ENCODE data around the gene PRADC1. TPM values are rescaled to one million over a fixed set of nuclear protein-coding genes. Genes with fewer than 3 reads are reported as not detected.

The PRADC1 gene
- total and polyA plus RNA-seq, 2 experiments from 2014 or later = 40.7 to 47.8 TPM

GRCh38 chr2:73257425-73258125 lies 24.5 kb upstream of the PRADC1 start:
- H3K9me2 ChIP-seq (ENCODE audit: insufficient read depth) = no peaks in the 10 kb centered on the region
- H3K79me2 ChIP-seq (ENCODE audit: insufficient read depth) = no peaks in the 10 kb centered on the region
- no peak overlapping the region for H3K4me3 ChIP-seq
- no peak overlapping the region for H3K4me2 ChIP-seq (ENCODE audit: unreplicated experiment)
- no peak for TF ChIP-seq EZH2 (IDR thresholded peaks at IDR 0.05; ENCODE audit: insufficient read depth, poor library complexity, severe bottlenecking)
- no peak for TF ChIP-seq EZH2phosphoT487 (IDR thresholded peaks at IDR 0.05; ENCODE audit: insufficient read depth, low read depth)
- 63% methylated on average over 10 of the region's 10 CpGs for WGBS, 2 experiments (ENCODE audit: low coverage in 1 of 2, low lambda C conversion rate in 2 of 2, missing lambda C conversion rate in 2 of 2)
- no peak overlapping the region for H3K27ac ChIP-seq
- H2AFZ ChIP-seq = no peak overlapping the region
- H3K4me1 ChIP-seq (ENCODE audit: insufficient read depth) = no peaks in the 10 kb centered on the region
- H3K9ac ChIP-seq = no peak overlapping the region
- H3K36me3 ChIP-seq (ENCODE audit: low read depth) = 0 out of 2 replicates have a peak, but pooled peaks cover 17% of the 10 kb centered on the region
- H3K27me3 ChIP-seq (replicated peaks; ENCODE audit: insufficient read depth) = no peaks in the 10 kb centered on the region
- in situ Hi-C loops (cut with MboI) = no loop called here
- H4K20me1 ChIP-seq (ENCODE audit: insufficient read depth) = no peaks in the 10 kb centered on the region
- H3K9me3 ChIP-seq (ENCODE audit: low read depth) = no peaks in the 10 kb centered on the region
- no peak for DNase-seq
- H3F3A ChIP-seq (ENCODE audit: insufficient read depth) = no peaks in the 10 kb centered on the region; the same call in 1 of the 2 replicates

GRCh38 chr2:73257021-73257420 lies 24.0 kb upstream of the PRADC1 start:
- no peaks in the 10 kb centered on the region for H3K4me1 ChIP-seq (ENCODE audit: insufficient read depth)
- H3F3A ChIP-seq (ENCODE audit: insufficient read depth) = no peaks in the 10 kb centered on the region; the same call in 1 of the 2 replicates
- no peaks in the 10 kb centered on the region for H3K9me2 ChIP-seq (ENCODE audit: insufficient read depth)
- H3K9ac ChIP-seq = no peak overlapping the region
- in situ Hi-C loops (cut with MboI) = no loop called here
- no peak overlapping the region for H2AFZ ChIP-seq
- H3K27ac ChIP-seq = no peak overlapping the region
- no peak overlapping the region for H3K4me3 ChIP-seq
- WGBS, 2 experiments (ENCODE audit: low coverage in 1 of 2, low lambda C conversion rate in 2 of 2, missing lambda C conversion rate in 2 of 2) = 80 to 88% methylated on average over 2 of the region's 2 CpGs
- no peaks in the 10 kb centered on the region for H3K79me2 ChIP-seq (ENCODE audit: insufficient read depth)
- 0 out of 2 replicates have a peak, but pooled peaks cover 18% of the 10 kb centered on the region for H3K36me3 ChIP-seq (ENCODE audit: low read depth)
- no peak for TF ChIP-seq EZH2 (IDR thresholded peaks at IDR 0.05; ENCODE audit: insufficient read depth, poor library complexity, severe bottlenecking)
- TF ChIP-seq EZH2phosphoT487 (IDR thresholded peaks at IDR 0.05; ENCODE audit: insufficient read depth, low read depth) = no peak
- no peaks in the 10 kb centered on the region for H4K20me1 ChIP-seq (ENCODE audit: insufficient read depth)
- no peaks in the 10 kb centered on the region for H3K27me3 ChIP-seq (replicated peaks; ENCODE audit: insufficient read depth)
- DNase-seq = no peak
- no peaks in the 10 kb centered on the region for H3K9me3 ChIP-seq (ENCODE audit: low read depth)
- H3K4me2 ChIP-seq (ENCODE audit: unreplicated experiment) = no peak overlapping the region

- H3K36me3 ChIP-seq (ENCODE audit: low read depth) = 0 out of 2 replicates have a peak, but pooled peaks cover 18% of the 10 kb centered on the region
- no peak overlapping the region for H3K4me3 ChIP-seq
- in situ Hi-C loops (cut with MboI) = no loop called here
- no peak overlapping the region for H3K27ac ChIP-seq
- H3K79me2 ChIP-seq (ENCODE audit: insufficient read depth) = no peaks in the 10 kb centered on the region
- 50 to 67% methylated on average over 1 of the region's 1 CpG for WGBS, 2 experiments (ENCODE audit: low coverage in 1 of 2, low lambda C conversion rate in 2 of 2, missing lambda C conversion rate in 2 of 2)
- H3K9ac ChIP-seq = no peak overlapping the region
- H3K4me2 ChIP-seq (ENCODE audit: unreplicated experiment) = no peak overlapping the region
- no peaks in the 10 kb centered on the region for H3K27me3 ChIP-seq (replicated peaks; ENCODE audit: insufficient read depth)
- H2AFZ ChIP-seq = no peak overlapping the region
- H3K9me3 ChIP-seq (ENCODE audit: low read depth) = no peaks in the 10 kb centered on the region
- no peaks in the 10 kb centered on the region for H4K20me1 ChIP-seq (ENCODE audit: insufficient read depth)
- H3F3A ChIP-seq (ENCODE audit: insufficient read depth) = no peaks in the 10 kb centered on the region; the same call in 1 of the 2 replicates
- H3K9me2 ChIP-seq (ENCODE audit: insufficient read depth) = no peaks in the 10 kb centered on the region
- no peak for DNase-seq
- TF ChIP-seq EZH2 (IDR thresholded peaks at IDR 0.05; ENCODE audit: insufficient read depth, poor library complexity, severe bottlenecking) (no peak), EZH2phosphoT487 (IDR thresholded peaks at IDR 0.05; ENCODE audit: insufficient read depth, low read depth) (no peak)
- H3K4me1 ChIP-seq (ENCODE audit: insufficient read depth) = no peaks in the 10 kb centered on the region
Observed at GRCh38 chr2:73256618-73256922, 23.5 kb upstream of the PRADC1 start.

- Histone ChIP-seq H3K36me3 (ENCODE audit: low read depth) (0 out of 2 replicates have a peak, but pooled peaks cover 18% of the 10 kb centered on the region), H2AFZ (no peak overlapping the region), H3K27ac (no peak overlapping the region), H3K4me3 (no peak overlapping the region), H3K9me3 (ENCODE audit: low read depth) (no peaks in the 10 kb centered on the region), H3K4me2 (ENCODE audit: unreplicated experiment) (no peak overlapping the region), H3F3A (ENCODE audit: insufficient read depth) (no peaks in the 10 kb centered on the region; the same call in 1 of the 2 replicates), H3K79me2 (ENCODE audit: insufficient read depth) (no peaks in the 10 kb centered on the region), H3K9ac (no peak overlapping the region), H4K20me1 (ENCODE audit: insufficient read depth) (no peaks in the 10 kb centered on the region), H3K27me3 (replicated peaks; ENCODE audit: insufficient read depth) (no peaks in the 10 kb centered on the region), H3K4me1 (ENCODE audit: insufficient read depth) (no peaks in the 10 kb centered on the region), H3K9me2 (ENCODE audit: insufficient read depth) (no peaks in the 10 kb centered on the region)
- DNase-seq = no peak
- 33 to 43% methylated on average over 5 of the region's 5 CpGs for WGBS, 2 experiments (ENCODE audit: low coverage in 1 of 2, low lambda C conversion rate in 2 of 2, missing lambda C conversion rate in 2 of 2)
- no peak for TF ChIP-seq EZH2 (IDR thresholded peaks at IDR 0.05; ENCODE audit: insufficient read depth, poor library complexity, severe bottlenecking)
- TF ChIP-seq EZH2phosphoT487 (IDR thresholded peaks at IDR 0.05; ENCODE audit: insufficient read depth, low read depth) = no peak
- in situ Hi-C loops (cut with MboI) = no loop called here
Observed at GRCh38 chr2:73255907-73256617, 23.0 kb upstream of the PRADC1 start.

Measured in GM23248 (cell line).